Measurements from ENCODE around the gene RPL41. TPM values are rescaled to one million over a fixed set of nuclear protein-coding genes. Genes with fewer than 3 reads are reported as not detected.

RPL41 gene
- total RNA-seq, 1 experiment from 2014 or later: 3,051 TPM

DNA sequence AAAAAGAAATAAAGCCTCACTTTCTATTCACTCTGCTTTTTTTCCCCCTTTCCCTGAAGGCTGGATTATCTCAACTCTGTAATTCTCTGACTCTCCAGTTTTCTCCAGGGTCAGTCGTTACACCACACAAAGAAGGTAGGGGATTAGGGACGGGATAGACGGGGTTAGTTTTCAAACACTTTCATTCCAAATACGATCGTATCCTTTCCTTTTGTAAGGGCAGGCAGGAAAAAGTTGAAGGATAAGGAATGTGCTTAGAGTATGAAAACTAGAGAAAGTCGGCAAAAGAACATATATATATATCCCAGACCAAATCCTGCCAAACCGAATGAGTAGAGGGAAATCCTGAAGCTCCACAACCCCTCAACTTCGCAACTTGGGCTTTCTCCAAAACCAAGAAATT is 11.1 kb downstream of the RPL41 start:
- no peaks in the 10 kb centered on the region for H3K27me3 ChIP-seq (replicated peaks; ENCODE audit: control insufficient read depth, insufficient read depth, low read length)
- H3K9me3 ChIP-seq: no peaks in the 10 kb centered on the region
- DNase-seq: no peak
- Mint-ChIP-seq H3K4me3 (ENCODE audit: unreplicated experiment) (peak overlapping the region; percentile 89), H3K4me1 (ENCODE audit: low read depth, unreplicated experiment) (peaks cover 35% of the 10 kb centered on the region), H3K27ac (ENCODE audit: unreplicated experiment) (peak overlapping the region; percentile 91), H3K36me3 (ENCODE audit: insufficient read depth, unreplicated experiment) (peaks cover 55% of the 10 kb centered on the region), H3K27me3 (ENCODE audit: insufficient read depth, unreplicated experiment) (no peaks in the 10 kb centered on the region), H3K9me3 (ENCODE audit: unreplicated experiment) (no peaks in the 10 kb centered on the region)
- intact Hi-C loops (cut with micrococcal nuclease; ENCODE audit: unreplicated experiment): loop anchor here (2.0 kb wide), 3 partner anchors 61 to 139 kb away; partner anchors contain the start of genes ANKRD52, COQ10A and SMARCC2
- ChIA-PET POLR2A (interaction anchor here (0.6 to 2.0 kb wide), 15 partner anchors 9 to 152 kb away, joined by 3 to 27 read pairs (median 8); partner anchors contain the start of genes ANKRD52, MYL6, MYL6B and PA2G4), CTCF (interaction anchor here (0.5 to 2.8 kb wide), 20 partner anchors 8 to 509 kb away, joined by 3 to 66 read pairs (median 4); partner anchors contain the start of genes MYL6, MYL6B, PA2G4 and RAB5B)
- TF ChIP-seq, protein P1, sequence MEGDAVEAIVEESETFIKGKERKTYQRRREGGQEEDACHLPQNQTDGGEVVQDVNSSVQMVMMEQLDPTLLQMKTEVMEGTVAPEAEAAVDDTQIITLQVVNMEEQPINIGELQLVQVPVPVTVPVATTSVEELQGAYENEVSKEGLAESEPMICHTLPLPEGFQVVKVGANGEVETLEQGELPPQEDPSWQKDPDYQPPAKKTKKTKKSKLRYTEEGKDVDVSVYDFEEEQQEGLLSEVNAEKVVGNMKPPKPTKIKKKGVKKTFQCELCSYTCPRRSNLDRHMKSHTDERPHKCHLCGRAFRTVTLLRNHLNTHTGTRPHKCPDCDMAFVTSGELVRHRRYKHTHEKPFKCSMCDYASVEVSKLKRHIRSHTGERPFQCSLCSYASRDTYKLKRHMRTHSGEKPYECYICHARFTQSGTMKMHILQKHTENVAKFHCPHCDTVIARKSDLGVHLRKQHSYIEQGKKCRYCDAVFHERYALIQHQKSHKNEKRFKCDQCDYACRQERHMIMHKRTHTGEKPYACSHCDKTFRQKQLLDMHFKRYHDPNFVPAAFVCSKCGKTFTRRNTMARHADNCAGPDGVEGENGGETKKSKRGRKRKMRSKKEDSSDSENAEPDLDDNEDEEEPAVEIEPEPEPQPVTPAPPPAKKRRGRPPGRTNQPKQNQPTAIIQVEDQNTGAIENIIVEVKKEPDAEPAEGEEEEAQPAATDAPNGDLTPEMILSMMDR (IDR thresholded peaks at IDR 0.05; ENCODE audit: insufficient read depth in 1 of 2, low read depth in 1 of 2, low read length in 1 of 2, severe bottlenecking in 1 of 2, unreplicated experiment in 1 of 2): no peak
- BruUV-seq (replicated peaks): TSS peak; percentile 98
- peak overlapping the region; percentile 40 for H3K4me3 ChIP-seq (ENCODE audit: low read depth, low read length)
- peaks cover 4% of the 10 kb centered on the region for H3K36me3 ChIP-seq (ENCODE audit: control insufficient read depth, insufficient read depth, low read length)
- peaks cover 29% of the 10 kb centered on the region for H3K4me1 ChIP-seq

DNA sequence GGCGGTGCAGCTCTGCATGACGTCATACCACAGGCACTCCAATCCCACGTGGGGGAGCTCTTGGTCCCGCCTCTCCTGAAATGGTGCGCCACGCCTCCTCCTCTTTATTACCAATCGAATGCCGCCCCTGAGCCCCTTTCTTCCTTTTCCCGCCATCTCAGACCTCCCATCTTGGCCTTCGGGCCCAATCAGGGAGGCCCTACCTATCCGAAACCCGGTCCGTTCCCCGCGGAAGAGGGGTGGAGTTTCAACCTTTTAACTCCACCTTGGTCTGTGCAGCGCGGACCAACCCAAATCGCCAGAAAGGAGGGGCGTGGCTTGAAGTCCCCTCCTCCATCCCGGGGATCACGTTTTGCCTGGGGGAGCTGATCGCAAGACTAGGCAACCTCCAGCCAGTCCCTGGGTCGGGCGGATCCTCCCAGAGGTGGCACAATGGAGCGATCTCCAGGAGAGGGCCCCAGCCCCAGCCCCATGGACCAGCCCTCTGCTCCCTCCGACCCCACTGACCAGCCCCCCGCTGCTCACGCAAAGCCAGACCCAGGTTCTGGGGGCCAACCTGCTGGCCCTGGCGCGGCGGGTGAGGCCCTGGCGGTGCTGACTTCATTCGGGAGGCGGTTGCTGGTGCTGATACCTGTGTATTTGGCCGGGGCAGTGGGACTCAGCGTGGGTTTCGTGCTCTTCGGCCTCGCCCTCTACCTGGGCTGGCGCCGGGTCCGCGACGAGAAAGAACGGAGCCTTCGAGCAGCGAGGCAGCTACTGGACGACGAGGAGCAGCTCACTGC is 11.6 kb downstream of the RPL41 start, which contains the start of gene ESYT1:
ESYT1 (plus strand) TSS at position 380 of the 782 bp plus-strand sequence; CDS start at position 433, 53 bp downstream.
- Mint-ChIP-seq H3K27ac (ENCODE audit: unreplicated experiment) (peak within 1 kb of the TSS; percentile 91), H3K4me1 (ENCODE audit: low read depth, unreplicated experiment) (peaks cover 35% of the 10 kb centered on the region), H3K27me3 (ENCODE audit: insufficient read depth, unreplicated experiment) (no peaks in the 10 kb centered on the region), H3K9me3 (ENCODE audit: unreplicated experiment) (no peaks in the 10 kb centered on the region), H3K4me3 (ENCODE audit: unreplicated experiment) (peak within 1 kb of the TSS; percentile 89), H3K36me3 (ENCODE audit: insufficient read depth, unreplicated experiment) (peaks cover 57% of the 10 kb centered on the region)
- Histone ChIP-seq H3K9me3 (no peaks in the 10 kb centered on the region), H3K4me1 (peaks cover 29% of the 10 kb centered on the region), H3K4me3 (ENCODE audit: low read depth, low read length) (peak within 1 kb of the TSS; percentile 75), H3K36me3 (ENCODE audit: control insufficient read depth, insufficient read depth, low read length) (peaks cover 6% of the 10 kb centered on the region), H3K27me3 (replicated peaks; ENCODE audit: control insufficient read depth, insufficient read depth, low read length) (no peaks in the 10 kb centered on the region)
- ChIA-PET POLR2A (interaction anchor here (0.5 to 2.0 kb wide), 17 partner anchors 10 to 151 kb away, joined by 3 to 27 read pairs (median 7); partner anchors contain the start of genes ANKRD52, MYL6, MYL6B and PA2G4), CTCF (interaction anchor here (0.5 to 2.8 kb wide), 23 partner anchors 8 to 509 kb away, joined by 3 to 66 read pairs (median 4); partner anchors contain the start of genes MYL6, MYL6B, PA2G4 and RAB5B)
- TF ChIP-seq, protein P1 (IDR thresholded peaks at IDR 0.05; ENCODE audit: insufficient read depth in 1 of 2, low read depth in 1 of 2, low read length in 1 of 2, severe bottlenecking in 1 of 2, unreplicated experiment in 1 of 2): no peak
- DNase-seq: peak; percentile 99
- intact Hi-C loops (cut with micrococcal nuclease; ENCODE audit: unreplicated experiment): loop anchor here (1.0 to 2.0 kb wide), 6 partner anchors 9 to 139 kb away; partner anchors contain the start of genes ANKRD52, COQ10A, MYL6B and SMARCC2
- TSS peak; percentile 57 for BruUV-seq (replicated peaks)

DNA sequence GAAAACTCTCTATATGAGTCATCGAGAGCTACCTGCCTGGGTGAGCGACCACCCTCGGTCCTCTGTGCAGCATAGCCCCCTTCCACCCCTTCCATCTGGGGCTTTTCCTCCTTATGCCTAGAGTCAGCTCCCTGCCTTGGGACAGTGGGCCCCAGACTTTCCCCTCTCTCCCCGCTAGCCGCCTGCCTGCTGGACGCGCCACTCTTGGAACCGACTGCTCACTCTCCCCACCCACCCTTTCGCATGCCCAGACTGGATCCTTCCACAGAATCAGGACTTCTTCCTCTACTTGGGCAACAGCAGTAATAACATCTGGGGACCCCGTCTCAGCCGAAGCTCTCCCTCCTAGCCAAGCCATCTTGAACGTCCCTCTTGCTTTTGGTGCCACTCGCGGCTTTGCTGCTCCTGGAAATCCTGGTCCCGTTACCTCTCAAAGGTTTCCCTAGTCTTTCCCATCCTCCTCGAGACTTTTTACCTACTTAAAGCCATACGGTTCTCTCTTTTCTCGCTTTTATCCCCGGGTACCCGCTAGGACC is 12.3 kb downstream of the RPL41 start:
- no peaks in the 10 kb centered on the region for H3K9me3 ChIP-seq
- ChIA-PET POLR2A (interaction anchor here (0.5 to 2.0 kb wide), 11 partner anchors 11 to 93 kb away, joined by 3 to 27 read pairs (median 11); partner anchors contain the start of genes MYL6, MYL6B, PA2G4 and RNF41), CTCF (interaction anchor here (0.6 to 2.8 kb wide), 13 partner anchors 9 to 508 kb away, joined by 3 to 66 read pairs (median 5); partner anchors contain the start of genes MYL6, MYL6B, RNF41 and SMARCC2)
- BruUV-seq (replicated peaks): no TSS peak
- TF ChIP-seq, protein P1 (IDR thresholded peaks at IDR 0.05; ENCODE audit: insufficient read depth in 1 of 2, low read depth in 1 of 2, low read length in 1 of 2, severe bottlenecking in 1 of 2, unreplicated experiment in 1 of 2): no peak
- intact Hi-C loops (cut with micrococcal nuclease; ENCODE audit: unreplicated experiment): loop anchor here (1.0 kb wide), 3 partner anchors 9 to 29 kb away; partner anchors contain the start of gene MYL6B
- peak overlapping the region; percentile 75 for H3K4me3 ChIP-seq (ENCODE audit: low read depth, low read length)
- H3K4me3 Mint-ChIP-seq (ENCODE audit: unreplicated experiment): peak overlapping the region; percentile 89
- H3K4me1 ChIP-seq: peaks cover 29% of the 10 kb centered on the region
- H3K27me3 Mint-ChIP-seq (ENCODE audit: insufficient read depth, unreplicated experiment): no peaks in the 10 kb centered on the region
- peaks cover 62% of the 10 kb centered on the region for H3K36me3 Mint-ChIP-seq (ENCODE audit: insufficient read depth, unreplicated experiment)
- peaks cover 35% of the 10 kb centered on the region for H3K4me1 Mint-ChIP-seq (ENCODE audit: low read depth, unreplicated experiment)
- peak overlapping the region; percentile 91 for H3K27ac Mint-ChIP-seq (ENCODE audit: unreplicated experiment)
- no peaks in the 10 kb centered on the region for H3K27me3 ChIP-seq (replicated peaks; ENCODE audit: control insufficient read depth, insufficient read depth, low read length)
- H3K36me3 ChIP-seq (ENCODE audit: control insufficient read depth, insufficient read depth, low read length): peaks cover 7% of the 10 kb centered on the region
- DNase-seq: no peak
- H3K9me3 Mint-ChIP-seq (ENCODE audit: unreplicated experiment): no peaks in the 10 kb centered on the region

Measured in Caco-2 (cell line).